Gastroesophageal sphincter (tissue), 4 donors: ENCODE results near the gene KCNH1. TPM values are rescaled to one million over a fixed set of nuclear protein-coding genes. Genes with fewer than 3 reads are reported as not detected.

Experiments
- ATAC-seq: fragments of 150-250 bp; one replicate; pipeline ENCODE4 v1.9.1; 2016; ENCODE audit warnings: mild to moderate bottlenecking, moderate library complexity
- H3K27ac ChIP-seq, 4 donors: fragments of 200-600 bp; sonication (generic) in 3 of 4; 1 replicate in 3 of 4; 2 replicates in 1 of 4; pipeline ENCODE4 v1.5.1; 2016 to 2019
- H3K27me3 ChIP-seq: fragments of 200-600 bp; sonication (generic); one replicate; pipeline ENCODE4 v1.5.1; 2019
- H3K36me3 ChIP-seq, 2 donors: fragments of 200-600 bp; sonication (generic); one replicate each; pipeline ENCODE4 v1.5.1; 2019; ENCODE audit warnings: control low read depth in 1 of 2
- H3K4me1 ChIP-seq, 3 donors: fragments of 200-600 bp; sonication (generic); 1 replicate in 2 of 3; 2 replicates in 1 of 3; pipeline ENCODE4 v1.5.1; 2016 to 2019; ENCODE audit warnings: control low read depth in 2 of 3
- H3K4me3 ChIP-seq, 2 donors: fragments of 200-600 bp; sonication (generic); one replicate each; pipeline ENCODE4 v1.5.1; 2019; ENCODE audit warnings: mild to moderate bottlenecking in 1 of 2, moderate library complexity in 1 of 2
- H3K9me3 ChIP-seq, 3 donors: fragments of 200-600 bp; sonication (generic); one replicate each; pipeline ENCODE4 v1.5.1; 2017 to 2019; ENCODE audit warnings: control low read depth in 2 of 3
- EP300 ChIP-seq: sonication (generic); formaldehyde crosslinking; IDR thresholded peaks from one replicate; pipeline ENCODE4 v1.6.1; 2017; ENCODE audit warnings: antibody characterized with exemption, mild to moderate bottlenecking
- POLR2A ChIP-seq, 2 donors: fragments of 450-650 bp; IDR thresholded peaks; one replicate each; pipeline ENCODE4 v1.6.1; 2017; ENCODE audit warnings: antibody characterized with exemption in 2 of 2, mild to moderate bottlenecking in 2 of 2, moderate library complexity in 1 of 2
- POLR2AphosphoS5 ChIP-seq: sonication (generic); formaldehyde crosslinking; IDR thresholded peaks from one replicate; pipeline ENCODE4 v1.6.1; 2017; ENCODE audit warnings: antibody characterized with exemption
- WGBS, 2 donors: methylation state at CpG; one replicate each; pipeline ENCODE4 v1.1.5; 2018; ENCODE audit warnings: low coverage in 1 of 2; 5-methylcytosine and 5-hydroxymethylcytosine counted together
- total RNA-seq, 4 donors: library from RNA; depleted of rRNA; stranded (reverse); fragments of >200 nt; gene quantifications; one replicate each; pipeline ENCODE4 v1.1.0, GENCODE V29; 2016
- TF ChIP-seq, protein P1 (sequence below), 4 experiments: fragments of 200-600 bp in 2 of 4; fragments of 450-650 bp in 2 of 4; sonication (generic) in 1 of 4; IDR thresholded peaks; one replicate each; pipeline ENCODE4 v1.5.1; 2017 to 2019; ENCODE audit warnings: antibody characterized with exemption in 4 of 4, mild to moderate bottlenecking in 2 of 4, moderate library complexity in 2 of 4

Gene KCNH1
- total RNA-seq, 4 donors from 2014 or later = 0.15 to 2.3 (median 1.2) TPM

DNA sequence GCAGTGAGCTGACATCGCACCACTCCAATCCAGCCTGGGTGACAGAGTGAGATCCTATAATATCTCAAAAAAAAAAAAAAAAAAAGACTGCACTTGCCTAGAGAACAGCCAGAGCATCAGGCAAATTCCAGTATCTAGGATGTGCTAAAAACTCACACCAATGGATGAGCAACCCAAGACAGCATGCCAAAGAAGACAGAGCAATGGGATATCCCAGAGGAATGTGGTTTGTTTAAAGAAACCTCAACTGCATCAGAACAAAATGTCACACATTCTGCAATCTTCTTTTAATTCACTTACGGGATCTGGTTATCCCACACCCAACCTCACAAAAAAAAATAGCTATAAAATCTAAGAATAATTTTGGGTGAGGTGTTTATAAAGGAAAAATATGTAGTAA, 7.3 kb downstream of the KCNH1 start:
- WGBS, 2 donors = 43 to 54% methylated on average over 1 to 2 of the region's 2 CpGs
- Histone ChIP-seq H3K27ac (peak overlapping the region in 3 of 4 donors; percentile 22 to 46 (median 37)), H3K4me1 (no peaks in the 10 kb centered on the region), H3K9me3 (no peaks in the 10 kb centered on the region), H3K27me3 (peaks cover 66% of the 10 kb centered on the region), H3K4me3 (no peak overlapping the region), H3K36me3 (no peaks in the 10 kb centered on the region)
- ATAC-seq = peak; percentile 72
- TF ChIP-seq, protein P1, sequence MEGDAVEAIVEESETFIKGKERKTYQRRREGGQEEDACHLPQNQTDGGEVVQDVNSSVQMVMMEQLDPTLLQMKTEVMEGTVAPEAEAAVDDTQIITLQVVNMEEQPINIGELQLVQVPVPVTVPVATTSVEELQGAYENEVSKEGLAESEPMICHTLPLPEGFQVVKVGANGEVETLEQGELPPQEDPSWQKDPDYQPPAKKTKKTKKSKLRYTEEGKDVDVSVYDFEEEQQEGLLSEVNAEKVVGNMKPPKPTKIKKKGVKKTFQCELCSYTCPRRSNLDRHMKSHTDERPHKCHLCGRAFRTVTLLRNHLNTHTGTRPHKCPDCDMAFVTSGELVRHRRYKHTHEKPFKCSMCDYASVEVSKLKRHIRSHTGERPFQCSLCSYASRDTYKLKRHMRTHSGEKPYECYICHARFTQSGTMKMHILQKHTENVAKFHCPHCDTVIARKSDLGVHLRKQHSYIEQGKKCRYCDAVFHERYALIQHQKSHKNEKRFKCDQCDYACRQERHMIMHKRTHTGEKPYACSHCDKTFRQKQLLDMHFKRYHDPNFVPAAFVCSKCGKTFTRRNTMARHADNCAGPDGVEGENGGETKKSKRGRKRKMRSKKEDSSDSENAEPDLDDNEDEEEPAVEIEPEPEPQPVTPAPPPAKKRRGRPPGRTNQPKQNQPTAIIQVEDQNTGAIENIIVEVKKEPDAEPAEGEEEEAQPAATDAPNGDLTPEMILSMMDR (IDR thresholded peaks at IDR 0.05) = no peak
- TF ChIP-seq POLR2A (IDR thresholded peaks at IDR 0.05) = no peak
- no peak for TF ChIP-seq EP300
- no peak for TF ChIP-seq POLR2AphosphoS5

GRCh38 chr1:211118407-211119102, 15.4 kb downstream of the KCNH1 start:
- Histone ChIP-seq H3K4me3 (no peak overlapping the region), H3K4me1 (no peaks in the 10 kb centered on the region), H3K36me3 (no peaks in the 10 kb centered on the region), H3K9me3 (no peaks in the 10 kb centered on the region), H3K27ac (no peak overlapping the region), H3K27me3 (peaks cover 13% of the 10 kb centered on the region)
- peak; percentile 25 for TF ChIP-seq POLR2AphosphoS5
- TF ChIP-seq POLR2A (IDR thresholded peaks at IDR 0.05) = no peak
- ATAC-seq = peak; percentile 86
- WGBS, 2 donors = 55 to 82% methylated on average over 8 to 9 of the region's 9 CpGs

DNA sequence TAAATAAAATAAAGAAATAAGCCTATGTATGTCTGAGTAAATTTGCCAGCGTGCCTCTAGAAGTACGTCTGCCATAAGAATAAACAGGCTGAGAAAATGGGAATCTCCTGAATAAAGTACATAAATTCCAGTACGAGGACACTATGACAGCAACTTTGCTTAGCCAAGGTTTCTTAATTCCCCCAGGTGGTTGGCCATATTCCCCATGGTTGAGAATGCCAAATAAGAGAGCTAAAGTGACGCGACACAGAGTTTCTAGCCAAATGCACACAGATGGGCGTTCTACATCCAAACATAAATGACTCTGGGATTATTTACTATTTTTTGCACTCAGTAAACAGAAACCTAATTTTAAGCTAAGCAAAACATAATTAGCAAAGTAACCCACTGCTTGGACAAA, 19.5 kb downstream of the KCNH1 start:
- Histone ChIP-seq H3K9me3 (no peaks in the 10 kb centered on the region), H3K4me3 (no peak overlapping the region), H3K27ac (no peak overlapping the region), H3K27me3 (peaks cover 18% of the 10 kb centered on the region), H3K4me1 (no peaks in the 10 kb centered on the region), H3K36me3 (no peaks in the 10 kb centered on the region)
- WGBS, 2 donors = 65 to 73% methylated on average over 6 of the region's 6 CpGs
- no peak for TF ChIP-seq POLR2AphosphoS5
- TF ChIP-seq, protein P1 (IDR thresholded peaks at IDR 0.05) = no peak
- no peak for TF ChIP-seq POLR2A (IDR thresholded peaks at IDR 0.05)
- no peak for TF ChIP-seq EP300
- no peak for ATAC-seq

DNA sequence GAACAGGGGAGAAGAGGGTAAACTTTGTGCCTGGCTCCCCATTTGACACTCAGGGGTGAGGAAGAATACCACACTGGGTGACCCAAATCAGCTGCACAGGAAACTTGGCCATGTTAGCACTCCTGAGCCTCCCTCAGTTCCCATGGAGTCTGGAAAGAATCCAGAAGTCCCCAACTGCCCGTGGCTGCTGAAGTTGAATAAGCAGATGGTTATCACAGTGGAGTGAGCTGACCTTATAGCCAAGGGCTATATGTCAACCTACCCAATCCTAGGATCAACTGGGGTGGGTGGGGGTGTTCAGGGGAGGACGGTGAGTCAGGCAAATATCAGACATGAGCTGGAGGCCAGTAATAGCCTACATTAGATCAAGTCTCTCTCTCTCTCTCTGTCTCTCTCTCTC, 20.4 kb downstream of the KCNH1 start:
- Histone ChIP-seq H3K36me3 (no peaks in the 10 kb centered on the region), H3K4me3 (no peak overlapping the region), H3K9me3 (no peaks in the 10 kb centered on the region), H3K27me3 (peaks cover 18% of the 10 kb centered on the region), H3K4me1 (no peaks in the 10 kb centered on the region), H3K27ac (no peak overlapping the region)
- ATAC-seq = no peak
- WGBS, 2 donors = 50 to 100% methylated on average over 1 to 2 of the region's 2 CpGs
- TF ChIP-seq, protein P1 (IDR thresholded peaks at IDR 0.05) = no peak
- TF ChIP-seq POLR2AphosphoS5 (no peak), EP300 (no peak), POLR2A (IDR thresholded peaks at IDR 0.05) (no peak)

GRCh38 chr1:211111351-211111750, 22.6 kb downstream of the KCNH1 start:
- Histone ChIP-seq H3K4me3 (no peak overlapping the region), H3K27ac (no peak overlapping the region), H3K9me3 (no peaks in the 10 kb centered on the region), H3K27me3 (peaks cover 18% of the 10 kb centered on the region), H3K4me1 (no peaks in the 10 kb centered on the region), H3K36me3 (no peaks in the 10 kb centered on the region)
- ATAC-seq = no peak
- no CpG with 5 or more reads among the region's 22 CpGs for WGBS, 2 donors
- TF ChIP-seq POLR2AphosphoS5 = no peak
- TF ChIP-seq, protein P1 (IDR thresholded peaks at IDR 0.05) = no peak
- no peak for TF ChIP-seq POLR2A (IDR thresholded peaks at IDR 0.05)
- no peak for TF ChIP-seq EP300
